GM10266 (cell line): ENCODE data around the gene ITGB2.

ENCODE experiments used
- DNase-seq: peaks from one replicate; pipeline ENCODE4 v3.0.0; 2012; ENCODE audit errors: extremely low spot score
- TF ChIP-seq, protein P1 (sequence below): IDR thresholded peaks from 2 replicates; pipeline ENCODE4 v1.5.1; 2012; ENCODE audit warnings: mild to moderate bottlenecking, low read depth; ENCODE audit not compliant: control insufficient read depth, insufficient read depth; ENCODE audit errors: missing control alignments

The ITGB2 gene

DNA sequence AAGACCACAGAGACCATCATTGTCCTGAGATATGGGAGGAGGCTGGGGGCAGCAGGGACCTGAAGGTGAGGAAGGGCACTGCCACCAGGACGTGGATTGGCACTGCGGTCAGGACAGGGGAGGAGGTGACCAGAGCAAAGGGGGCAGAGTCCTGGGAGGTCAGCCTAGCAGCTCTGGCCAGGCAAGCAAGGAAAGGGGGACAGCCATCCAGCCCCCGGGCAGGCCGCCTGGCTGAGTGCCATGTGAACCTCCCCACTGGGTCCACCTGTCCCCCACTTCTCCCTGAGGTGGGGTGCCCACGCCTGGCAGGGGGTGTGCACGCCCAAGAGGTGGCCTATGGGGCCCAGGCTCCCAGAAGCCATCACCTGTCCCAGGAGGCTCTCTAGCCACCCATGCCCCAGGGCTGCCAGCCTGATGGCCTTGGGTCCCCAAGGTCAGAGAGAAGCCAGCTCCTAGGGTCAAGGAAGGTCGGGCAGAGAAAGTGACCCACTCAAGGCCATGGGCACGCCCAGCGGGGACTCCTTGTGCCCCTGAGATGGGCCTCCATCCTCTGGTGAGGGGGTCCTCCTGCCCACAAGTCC is 29.6 kb downstream of the ITGB2 start:
- DNase-seq: no peak
- TF ChIP-seq, protein P1, sequence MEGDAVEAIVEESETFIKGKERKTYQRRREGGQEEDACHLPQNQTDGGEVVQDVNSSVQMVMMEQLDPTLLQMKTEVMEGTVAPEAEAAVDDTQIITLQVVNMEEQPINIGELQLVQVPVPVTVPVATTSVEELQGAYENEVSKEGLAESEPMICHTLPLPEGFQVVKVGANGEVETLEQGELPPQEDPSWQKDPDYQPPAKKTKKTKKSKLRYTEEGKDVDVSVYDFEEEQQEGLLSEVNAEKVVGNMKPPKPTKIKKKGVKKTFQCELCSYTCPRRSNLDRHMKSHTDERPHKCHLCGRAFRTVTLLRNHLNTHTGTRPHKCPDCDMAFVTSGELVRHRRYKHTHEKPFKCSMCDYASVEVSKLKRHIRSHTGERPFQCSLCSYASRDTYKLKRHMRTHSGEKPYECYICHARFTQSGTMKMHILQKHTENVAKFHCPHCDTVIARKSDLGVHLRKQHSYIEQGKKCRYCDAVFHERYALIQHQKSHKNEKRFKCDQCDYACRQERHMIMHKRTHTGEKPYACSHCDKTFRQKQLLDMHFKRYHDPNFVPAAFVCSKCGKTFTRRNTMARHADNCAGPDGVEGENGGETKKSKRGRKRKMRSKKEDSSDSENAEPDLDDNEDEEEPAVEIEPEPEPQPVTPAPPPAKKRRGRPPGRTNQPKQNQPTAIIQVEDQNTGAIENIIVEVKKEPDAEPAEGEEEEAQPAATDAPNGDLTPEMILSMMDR: no peak

GRCh38 chr21:44890338-44890931 is 30.3 kb downstream of the ITGB2 start:
- no peak for DNase-seq
- TF ChIP-seq, protein P1: no peak

GRCh38 chr21:44889625-44890337 is 30.9 kb downstream of the ITGB2 start:
- TF ChIP-seq, protein P1: no peak
- no peak for DNase-seq

GRCh38 chr21:44888581-44889550 is 31.8 kb downstream of the ITGB2 start:
- TF ChIP-seq, protein P1: no peak
- DNase-seq: no peak

DNA sequence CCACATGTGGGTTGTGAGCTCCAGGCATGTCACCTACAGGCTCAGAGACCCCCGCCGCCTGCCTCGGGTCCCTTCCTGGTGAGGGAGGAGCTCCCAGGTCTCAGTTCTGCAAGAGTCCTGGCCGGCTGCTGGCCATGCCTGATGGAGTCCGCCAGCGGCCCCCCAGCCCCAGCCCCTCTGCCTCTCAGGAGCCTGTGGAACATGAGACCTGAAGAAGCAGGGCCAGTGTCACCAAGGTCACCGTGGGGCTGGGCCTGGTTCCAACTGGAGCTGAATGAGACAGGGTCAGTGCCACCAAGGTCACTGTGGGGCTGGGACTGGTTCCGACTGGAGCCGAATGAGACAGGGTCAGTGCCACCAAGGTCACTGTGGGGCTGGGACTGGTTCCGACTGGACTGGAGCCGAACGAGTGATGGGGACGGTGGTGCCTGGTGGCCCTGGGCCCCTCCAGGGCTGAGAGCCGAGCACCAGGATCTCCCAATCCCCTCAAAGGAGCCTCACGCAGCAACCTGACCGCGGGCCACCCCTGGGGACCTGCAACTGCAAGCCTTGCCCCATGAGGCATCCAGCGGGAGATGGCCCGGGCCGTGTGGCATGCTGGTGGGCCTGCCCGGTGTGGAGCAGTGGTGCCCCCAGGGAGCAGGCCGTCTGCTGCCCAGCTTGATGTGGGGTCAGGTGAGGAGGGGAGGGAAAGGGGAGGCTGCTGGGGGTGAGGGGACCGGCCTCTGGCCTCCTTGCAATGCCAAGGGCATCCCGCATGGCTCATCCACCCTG is 32.7 kb downstream of the ITGB2 start:
- TF ChIP-seq, protein P1: no peak

GRCh38 chr21:44887126-44887806 is 33.4 kb downstream of the ITGB2 start:
- TF ChIP-seq, protein P1: no peak
- DNase-seq: no peak

More for the DNA sequence above, 32.7 kb downstream of the ITGB2 start:
- no peak for DNase-seq
